HepG2 (cell line): ENCODE results near the gene FOXRED2.

Experiments used
- ATF3 ChIP-seq: sonication (generic); formaldehyde crosslinking; IDR thresholded peaks from 2 replicates; pipeline ENCODE4 v1.4.0; 2020; ENCODE audit warnings: missing genetic modification reagents
- POLR2A ChIP-seq, 2 experiments: IDR thresholded peaks; 2 replicates each; pipeline ENCODE4 v1.6.1; 2011; ENCODE audit warnings: low read depth in 2 of 2, low read length in 2 of 2, mild to moderate bottlenecking in 1 of 2, moderate library complexity in 1 of 2; ENCODE audit not compliant: insufficient read depth in 1 of 2
- PRDM10 ChIP-seq: sonication (generic); formaldehyde crosslinking; IDR thresholded peaks from 2 replicates; pipeline ENCODE4 v1.4.0; 2020; ENCODE audit warnings: low read depth, missing genetic modification reagents
- RAD21 ChIP-seq: fragments of 450-650 bp; formaldehyde crosslinking; IDR thresholded peaks from 2 replicates; pipeline ENCODE4 v1.5.0; 2020; ENCODE audit warnings: mild to moderate bottlenecking
- TF ChIP-seq, protein P1 (sequence below): sonication (generic); formaldehyde crosslinking; IDR thresholded peaks from 2 replicates; pipeline ENCODE4 v1.5.0; 2020; ENCODE audit warnings: mild to moderate bottlenecking, low read depth, missing genetic modification reagents, borderline replicate concordance

DNA sequence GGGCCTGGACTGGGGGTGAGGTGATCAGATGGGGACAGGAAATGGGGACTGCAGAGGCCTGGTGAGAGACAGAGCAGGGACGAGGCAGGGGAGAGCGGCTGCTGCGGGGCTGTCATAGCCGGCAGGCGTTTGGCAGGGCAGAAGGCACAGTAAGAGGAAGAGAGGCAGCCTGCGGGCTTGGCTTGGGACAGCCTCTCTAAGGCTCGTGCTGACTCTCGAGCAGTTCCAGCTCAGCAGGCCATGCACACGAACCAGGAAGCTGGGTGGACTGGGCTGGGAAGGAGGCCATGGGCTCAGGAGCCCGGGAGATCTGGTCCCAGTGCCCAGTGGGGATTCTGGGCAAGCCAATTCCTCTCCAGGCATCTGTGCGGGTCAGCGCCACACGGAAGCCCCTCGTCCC is 41.8 kb upstream of the FOXRED2 start:
- TF ChIP-seq ATF3 (CRISPR knock-in tag), result no peak
- no peak for TF ChIP-seq POLR2A (IDR thresholded peaks at IDR 0.05; ENCODE audit: insufficient read depth in 1 of 2, low read depth in 2 of 2, low read length in 2 of 2)
- TF ChIP-seq, protein P1, sequence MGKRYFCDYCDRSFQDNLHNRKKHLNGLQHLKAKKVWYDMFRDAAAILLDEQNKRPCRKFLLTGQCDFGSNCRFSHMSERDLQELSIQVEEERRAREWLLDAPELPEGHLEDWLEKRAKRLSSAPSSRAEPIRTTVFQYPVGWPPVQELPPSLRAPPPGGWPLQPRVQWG, result no peak
- TF ChIP-seq RAD21 (CRISPR knock-in tag), result no peak
- no peak for TF ChIP-seq PRDM10 (CRISPR knock-in tag)
